HG02870 (cell line): ENCODE results near the gene DMRT1.
"Not testable (repeated sequence)": the region's sequence is repeated elsewhere in the genome, so short reads cannot be mapped to it uniquely, and the experiment has no call there.

ENCODE experiments used
- ATAC-seq: cut with Tn5 transposase; IDR thresholded peaks from one replicate; pipeline ENCODE4 v1.9.1; 2021; ENCODE audit warnings: mild to moderate bottlenecking, moderate library complexity; ENCODE audit not compliant: unreplicated experiment

The DMRT1 gene

DNA sequence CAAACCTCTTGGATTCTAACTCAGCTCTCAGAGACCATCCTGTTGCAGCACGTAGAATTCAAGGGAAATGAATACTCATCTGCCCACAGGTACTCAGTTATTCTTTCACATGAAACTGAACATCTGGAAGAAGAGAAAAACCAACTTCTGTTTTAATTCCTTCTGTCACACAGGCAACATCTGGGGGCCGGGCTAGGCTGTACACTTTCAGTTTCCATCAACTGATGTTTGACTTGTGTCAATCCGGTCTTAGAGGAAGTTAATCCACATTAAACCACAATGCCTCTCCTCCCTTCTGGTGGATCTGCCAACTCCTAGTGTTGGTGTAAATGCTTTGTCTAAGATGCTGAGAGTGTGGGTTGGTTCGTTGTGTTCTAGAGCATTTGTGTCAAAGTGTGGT is 152.5 kb downstream of the DMRT1 start:
- peak; percentile 69 for ATAC-seq

DNA sequence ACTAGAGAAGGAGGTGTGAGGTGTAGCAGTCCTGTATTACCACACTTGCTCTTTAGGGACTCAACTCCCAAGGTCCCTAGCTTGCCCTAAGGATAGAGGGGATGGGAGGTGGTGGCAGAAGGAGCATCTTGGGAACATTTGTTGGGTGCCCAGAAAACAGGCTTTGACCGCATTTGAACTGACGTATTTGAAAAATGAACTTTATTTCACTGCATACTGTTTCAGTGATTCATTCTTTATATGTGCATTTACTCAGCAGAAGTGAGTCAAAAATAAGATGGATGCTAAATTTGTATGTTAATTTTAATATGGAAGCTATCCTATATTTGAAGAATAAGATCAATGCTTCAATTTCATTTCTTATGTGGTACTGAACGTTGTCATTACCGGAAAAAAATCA is 153.7 kb downstream of the DMRT1 start:
- no peak for ATAC-seq

DNA sequence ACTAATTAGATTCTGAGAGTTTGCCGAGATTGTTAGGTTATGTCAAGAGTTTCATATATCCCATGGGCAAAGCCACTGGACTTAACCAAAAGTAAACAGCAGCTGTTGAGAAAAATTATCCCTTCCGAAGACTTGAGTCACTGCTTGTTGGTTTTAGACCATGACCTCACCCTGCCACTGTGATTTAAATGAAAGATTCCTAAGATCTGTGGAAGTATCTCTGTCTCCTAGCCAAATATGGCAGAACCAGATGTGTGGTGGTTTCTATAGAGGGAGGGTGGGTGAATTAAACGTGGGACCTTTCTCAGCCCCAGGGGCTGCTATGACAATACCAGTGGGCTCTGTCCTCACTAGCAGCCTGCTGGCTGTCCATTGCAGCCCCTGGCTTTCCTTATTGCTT is 154.3 kb downstream of the DMRT1 start:
- no peak for ATAC-seq

DNA sequence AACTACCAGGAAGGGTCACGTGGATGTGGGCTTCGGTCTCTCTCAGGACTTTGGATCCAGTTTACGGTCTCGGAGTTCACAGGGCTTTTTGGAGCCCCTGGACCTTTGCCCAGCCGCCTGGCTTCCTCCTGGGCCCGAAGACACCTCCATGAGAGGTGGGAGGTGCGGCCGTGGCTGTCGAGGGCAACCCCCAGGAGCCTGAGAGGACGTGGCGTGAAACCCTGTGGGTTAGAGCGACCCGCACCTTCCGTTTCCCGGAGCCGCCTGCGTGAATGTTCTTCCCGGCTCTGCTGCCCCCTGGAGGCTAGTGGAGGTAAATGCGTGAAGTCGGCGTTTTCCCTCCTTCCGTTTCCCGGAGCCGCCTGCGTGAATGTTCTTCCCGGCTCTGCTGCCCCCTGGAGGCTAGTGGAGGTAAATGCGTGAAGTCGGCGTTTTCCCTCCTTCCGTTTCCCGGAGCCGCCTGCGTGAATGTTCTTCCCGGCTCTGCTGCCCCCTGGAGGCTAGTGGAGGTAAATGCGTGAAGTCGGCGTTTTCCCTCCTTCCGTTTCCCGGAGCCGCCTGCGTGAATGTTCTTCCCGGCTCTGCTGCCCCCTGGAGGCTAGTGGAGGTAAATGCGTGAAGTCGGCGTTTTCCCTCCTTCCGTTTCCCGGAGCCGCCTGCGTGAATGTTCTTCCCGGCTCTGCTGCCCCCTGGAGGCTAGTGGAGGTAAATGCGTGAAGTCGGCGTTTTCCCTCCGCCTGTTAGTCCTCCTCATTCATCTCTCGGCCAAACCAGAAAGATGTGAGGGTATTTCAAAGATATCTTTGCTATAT is 157.0 kb downstream of the DMRT1 start:
- ATAC-seq, result not testable (repeated sequence)

DNA sequence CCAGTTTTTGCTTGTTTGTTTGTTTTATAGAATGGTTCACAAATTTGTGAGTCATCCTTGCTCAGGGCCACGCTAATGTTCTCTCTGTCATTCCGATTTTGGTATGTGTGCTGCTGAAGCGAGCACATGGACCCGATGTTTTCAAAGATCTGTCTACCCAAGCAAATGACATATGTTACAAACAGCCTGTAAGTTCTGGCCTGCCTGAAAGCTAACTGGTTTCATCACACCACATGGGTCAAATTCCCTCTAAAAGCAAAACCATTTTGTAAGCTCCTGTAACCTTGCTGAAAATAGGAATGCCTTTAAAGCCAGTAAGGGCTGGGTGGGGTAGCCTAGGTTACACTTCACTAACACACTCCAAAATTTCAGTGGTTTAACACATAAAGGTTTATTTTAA is 160.3 kb downstream of the DMRT1 start:
- no peak for ATAC-seq

DNA sequence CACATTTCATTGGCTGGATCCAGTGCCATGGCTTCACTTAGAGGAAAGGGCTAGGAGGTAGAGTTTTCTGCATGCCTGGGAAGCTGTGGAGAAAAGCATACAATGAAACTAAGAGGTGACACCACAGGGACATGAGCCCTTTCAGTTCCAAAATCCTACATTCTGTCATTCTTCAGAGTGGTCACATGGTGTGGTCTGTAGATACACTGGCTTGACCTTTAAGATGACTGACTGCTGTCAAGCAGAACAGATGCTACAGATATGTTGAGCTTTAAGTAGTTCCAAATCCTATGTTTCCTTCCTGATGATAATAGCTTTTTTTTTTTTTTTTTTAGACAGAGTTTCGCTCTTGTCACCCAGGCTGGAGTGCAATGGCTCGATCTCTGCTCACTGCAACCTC is 161.2 kb downstream of the DMRT1 start:
- ATAC-seq, result peak; percentile 50

DNA sequence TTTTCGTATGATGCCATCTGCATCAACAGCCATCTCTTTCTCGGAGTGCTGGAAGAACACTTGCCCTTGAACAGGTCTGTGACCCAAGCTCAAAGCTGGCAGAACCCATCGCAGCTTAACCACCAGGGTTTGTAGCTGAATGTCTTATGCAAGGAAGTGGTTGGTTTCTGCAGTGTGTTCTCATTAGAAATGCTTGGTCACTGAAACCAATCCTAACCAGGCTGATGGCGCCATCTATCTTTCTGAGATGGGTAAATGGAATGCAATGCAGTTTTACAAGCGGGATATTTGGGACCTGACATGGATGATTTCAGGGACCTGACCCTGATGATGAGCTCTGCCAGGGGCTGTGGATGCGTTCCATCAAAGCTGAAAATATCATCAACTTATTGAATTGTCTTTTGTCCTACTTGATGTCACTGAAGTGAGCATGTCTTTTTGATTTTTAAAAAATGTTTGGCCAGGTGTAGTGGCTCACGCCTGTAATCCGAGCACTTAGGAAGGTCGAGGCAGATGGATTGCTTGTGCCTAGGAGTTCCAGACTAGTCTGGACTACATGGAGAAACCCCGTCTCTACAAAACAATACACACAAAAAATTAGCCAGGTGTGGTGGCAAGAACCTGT is 163.7 kb downstream of the DMRT1 start:
- peak; percentile 53 for ATAC-seq

DNA sequence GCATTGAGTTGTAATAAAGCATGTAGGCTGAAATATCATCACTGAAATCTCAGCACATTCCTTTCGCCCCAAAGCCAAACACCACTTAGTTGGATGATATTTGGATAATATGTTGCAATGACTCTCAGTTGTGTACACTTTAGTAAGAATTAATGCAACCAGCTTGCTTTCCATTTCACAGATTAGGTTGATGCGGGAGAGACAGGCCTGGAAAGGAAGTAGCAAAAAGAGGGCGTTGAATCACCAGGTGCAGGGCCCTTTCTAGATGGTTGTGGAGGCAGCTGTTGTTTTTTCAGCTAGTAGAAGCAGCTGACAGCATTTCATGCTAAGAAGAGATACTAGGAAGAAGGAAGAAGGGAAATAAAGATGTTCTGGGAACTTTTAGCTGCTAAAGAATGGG is 165.8 kb downstream of the DMRT1 start:
- no peak for ATAC-seq

DNA sequence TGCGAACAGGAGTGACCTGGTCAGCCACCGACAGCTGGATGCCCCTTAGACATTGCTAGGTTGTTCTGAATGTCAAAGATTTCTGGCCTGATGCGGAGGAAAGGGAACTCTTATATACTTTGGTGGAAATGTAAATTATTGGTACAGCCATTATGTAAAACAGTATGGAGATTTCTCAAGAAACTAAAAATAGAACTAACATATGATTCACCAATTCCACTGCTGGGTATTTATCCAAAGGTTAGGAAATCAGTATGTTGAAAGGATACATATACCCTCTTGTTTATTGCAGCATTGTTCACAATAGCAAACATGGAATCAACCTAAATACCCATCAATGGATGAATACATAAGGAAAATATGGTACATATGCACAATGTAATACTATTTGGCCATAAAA is 166.7 kb downstream of the DMRT1 start:
- no peak for ATAC-seq

DNA sequence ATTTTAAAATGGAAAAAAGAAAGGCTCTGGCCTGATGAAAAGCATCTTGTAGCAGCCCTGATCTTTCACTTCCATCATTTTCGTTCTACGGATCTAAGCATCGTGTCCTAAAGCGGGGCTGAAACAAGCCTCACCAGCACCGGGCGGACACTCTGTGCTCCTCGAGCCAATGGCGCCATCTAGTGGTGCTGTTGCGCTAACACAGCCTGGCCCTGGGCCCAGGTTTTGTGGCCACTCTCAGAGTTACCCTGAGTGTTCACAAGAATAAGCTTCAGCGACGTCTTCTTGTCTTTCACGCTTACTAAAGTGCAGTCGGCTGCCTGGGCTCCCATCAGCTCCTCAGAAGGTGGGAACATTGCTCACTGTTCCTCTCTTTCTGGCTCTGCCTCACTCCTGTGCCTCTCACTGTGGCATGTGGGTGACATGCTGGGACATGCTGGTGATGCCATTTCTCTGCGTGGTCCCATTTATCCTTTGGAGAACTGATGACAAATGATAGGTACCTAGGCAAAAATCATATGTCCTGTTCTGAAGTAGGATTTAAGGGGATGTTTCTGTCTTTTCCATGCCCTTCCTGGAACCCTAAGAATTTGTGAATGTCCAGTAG is 167.7 kb downstream of the DMRT1 start:
- peak; percentile 94 for ATAC-seq

DNA sequence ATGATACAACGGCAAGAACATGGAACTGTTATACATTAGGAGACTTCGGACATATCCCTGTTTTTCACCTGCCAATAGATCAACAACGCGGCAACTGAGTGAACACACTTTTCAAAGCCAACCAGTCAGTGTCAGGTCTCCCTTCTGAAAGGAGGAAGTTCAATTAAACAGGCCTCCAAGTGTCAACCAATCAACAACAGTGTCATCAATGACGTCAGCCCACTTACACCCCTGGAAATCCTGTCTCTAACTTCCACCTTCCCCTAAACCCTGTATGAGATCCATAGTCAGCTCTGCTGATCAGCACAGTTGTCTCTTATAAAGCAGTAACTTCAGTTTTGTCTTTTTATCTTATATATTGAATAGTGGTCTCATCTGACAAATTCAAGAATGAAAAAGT is 171.5 kb downstream of the DMRT1 start:
- no peak for ATAC-seq

DNA sequence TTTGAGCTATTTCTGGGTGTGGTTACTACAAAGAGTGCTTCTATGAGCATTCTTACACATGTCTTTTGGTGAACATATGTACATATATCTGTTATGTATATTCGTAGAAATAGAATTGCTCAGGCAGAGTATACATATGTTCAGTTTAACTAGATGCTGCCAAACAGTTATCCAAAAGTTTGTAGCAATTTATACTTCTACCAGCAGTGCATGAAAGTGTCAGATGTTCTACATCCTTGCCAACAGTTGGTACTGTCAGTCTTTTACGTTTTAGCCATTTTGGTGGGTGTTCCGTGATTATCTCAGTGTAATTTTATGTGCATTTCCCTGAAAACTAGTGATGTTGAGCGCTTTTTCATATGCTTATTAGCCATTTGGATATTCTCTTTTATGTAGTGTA is 172.7 kb downstream of the DMRT1 start:
- ATAC-seq, result no peak

DNA sequence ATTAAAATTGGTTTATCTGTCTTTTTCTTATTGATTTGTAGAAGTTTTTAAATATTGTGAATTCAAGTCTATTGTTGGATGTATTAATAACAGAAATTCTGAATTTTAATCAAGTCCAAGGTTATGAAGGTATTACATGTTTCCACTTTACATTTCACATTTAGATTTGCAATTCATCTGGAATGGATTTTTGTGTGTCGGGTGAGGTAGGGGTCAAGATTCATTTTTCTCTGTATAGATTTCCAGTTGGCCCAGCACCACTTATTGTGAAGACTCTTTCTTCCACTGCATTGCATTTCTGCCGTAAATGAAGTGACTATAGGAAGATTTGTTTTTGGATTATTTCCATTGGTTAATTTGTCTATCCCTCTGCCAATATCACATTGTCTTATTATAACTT is 173.1 kb downstream of the DMRT1 start:
- no peak for ATAC-seq

DNA sequence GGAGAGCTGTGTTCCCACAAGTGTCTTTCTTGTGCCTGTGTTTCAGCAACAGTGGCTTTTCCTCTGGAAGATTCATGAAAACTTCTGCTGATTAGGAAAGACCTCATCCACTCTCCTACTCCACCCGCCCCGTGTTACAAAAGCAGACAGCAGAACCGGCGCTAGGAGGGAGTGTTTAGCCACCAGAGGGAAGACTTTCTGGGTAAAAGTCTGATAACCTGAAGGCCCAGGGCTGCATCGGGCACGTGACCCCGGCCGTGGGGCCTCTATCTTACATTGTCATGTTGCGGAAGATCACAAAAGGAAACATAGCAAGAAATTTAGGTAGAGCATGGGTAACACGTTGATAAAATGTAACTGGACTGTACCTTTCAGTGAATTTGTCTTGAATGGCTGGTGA is 176.6 kb downstream of the DMRT1 start:
- ATAC-seq, result no peak
